K562 (cell line): ENCODE results near the gene CASP2. TPM values are rescaled to one million over a fixed set of nuclear protein-coding genes. Genes with fewer than 3 reads are reported as not detected.

Experiments used
- CBFA2T2 ChIP-seq: fragments of 450-650 bp; conservative IDR thresholded peaks from 2 replicates; pipeline ENCODE4 v1.6.1; 2017; ENCODE audit warnings: mild to moderate bottlenecking
- HDAC6 ChIP-seq: IDR thresholded peaks from 2 replicates; pipeline ENCODE4 v1.6.1; 2012; ENCODE audit warnings: low read depth, mild to moderate bottlenecking, control low read depth, inconsistent platforms, low read length, moderate library complexity
- ZNF134 ChIP-seq: fragments of 250-450 bp; sonication (Bioruptor Pico); conservative IDR thresholded peaks from 2 replicates; pipeline ENCODE4 v1.4.0; 2020
- ZNF3 ChIP-seq: fragments of 250-450 bp; sonication (Bioruptor Pico); IDR thresholded peaks from 2 replicates; pipeline ENCODE4 v1.5.0; 2021; ENCODE audit warnings: mild to moderate bottlenecking, moderate library complexity
- ZNF586 ChIP-seq: fragments of 450-650 bp; formaldehyde crosslinking; conservative IDR thresholded peaks from 2 replicates; pipeline ENCODE4 v1.4.0; 2020; ENCODE audit warnings: mild to moderate bottlenecking, moderate library complexity
- ZNF76 ChIP-seq: fragments of 250-450 bp; sonication (Bioruptor Pico); IDR thresholded peaks from 2 replicates; pipeline ENCODE4 v1.4.0; 2020; ENCODE audit warnings: mild to moderate bottlenecking, moderate library complexity, borderline replicate concordance
- ZNF830 ChIP-seq: fragments of 250-450 bp; sonication (Bioruptor Pico); IDR thresholded peaks from 2 replicates; pipeline ENCODE4 v1.5.0; 2021; ENCODE audit warnings: mild to moderate bottlenecking
- polyA plus RNA-seq, 8 experiments: library from polyadenylated mRNA; depleted of rRNA in 4 of 8; stranded (reverse) in 5 of 8; unstranded in 3 of 8; fragments of >200 nt; fragmentation: Nextera tagmentation in 2 of 8; fragmentation: Illumina TruSeq in 1 of 8; extraction: Ambion mirVana in 2 of 8; extraction: Trizol in 1 of 8; gene quantifications; 2 replicates each; pipeline versions ENCODE4 v1.2.1 to v1.2.3, GENCODE V29; 2011 to 2014; ENCODE audit warnings: inconsistent platforms in 1 of 8, missing spikeins in 1 of 8
- total RNA-seq, 7 experiments: library from RNA; depleted of rRNA in 6 of 7; stranded (reverse); fragments of >200 nt in 6 of 7; fragmentation: Illumina TruSeq in 2 of 7; extraction: Trizol in 2 of 7; gene quantifications; 2 replicates each; pipeline versions ENCODE4 v1.2.1 to v1.2.3, GENCODE V29; 2011 to 2021; ENCODE audit warnings: low replicate concordance in 1 of 7
- TF ChIP-seq, protein P1 (sequence below): fragments of 450-650 bp; IDR thresholded peaks from 2 replicates; pipeline ENCODE4 v1.6.1; 2017; ENCODE audit warnings: antibody characterized with exemption, mild to moderate bottlenecking
- TF ChIP-seq, protein P2 (sequence below): fragments of 450-650 bp; IDR thresholded peaks from 2 replicates; pipeline ENCODE4 v1.6.1; 2016; ENCODE audit warnings: mild to moderate bottlenecking
- TF ChIP-seq, protein P3 (sequence below): sonication (generic); formaldehyde crosslinking; IDR thresholded peaks from 2 replicates; pipeline ENCODE4 v1.8.1; 2023; ENCODE audit warnings: missing genetic modification reagents, mild to moderate bottlenecking, borderline replicate concordance
- TF ChIP-seq, protein P4 (sequence below), 2 experiments: IDR thresholded peaks in 1 of 2; conservative IDR thresholded peaks in 1 of 2; 2 replicates each; pipeline ENCODE4 v1.6.1; 2016; ENCODE audit warnings: low read depth in 2 of 2, mild to moderate bottlenecking in 1 of 2, missing compliant biosample characterization in 1 of 2, missing genetic modification characterization in 1 of 2, moderate library complexity in 1 of 2

Gene CASP2
- total and polyA plus RNA-seq, 9 of the 15 experiments (the other 6 are each of a cell fraction or from before 2014, with no cell fraction given): 18.8 to 64.9 (median 24.1) TPM

DNA sequence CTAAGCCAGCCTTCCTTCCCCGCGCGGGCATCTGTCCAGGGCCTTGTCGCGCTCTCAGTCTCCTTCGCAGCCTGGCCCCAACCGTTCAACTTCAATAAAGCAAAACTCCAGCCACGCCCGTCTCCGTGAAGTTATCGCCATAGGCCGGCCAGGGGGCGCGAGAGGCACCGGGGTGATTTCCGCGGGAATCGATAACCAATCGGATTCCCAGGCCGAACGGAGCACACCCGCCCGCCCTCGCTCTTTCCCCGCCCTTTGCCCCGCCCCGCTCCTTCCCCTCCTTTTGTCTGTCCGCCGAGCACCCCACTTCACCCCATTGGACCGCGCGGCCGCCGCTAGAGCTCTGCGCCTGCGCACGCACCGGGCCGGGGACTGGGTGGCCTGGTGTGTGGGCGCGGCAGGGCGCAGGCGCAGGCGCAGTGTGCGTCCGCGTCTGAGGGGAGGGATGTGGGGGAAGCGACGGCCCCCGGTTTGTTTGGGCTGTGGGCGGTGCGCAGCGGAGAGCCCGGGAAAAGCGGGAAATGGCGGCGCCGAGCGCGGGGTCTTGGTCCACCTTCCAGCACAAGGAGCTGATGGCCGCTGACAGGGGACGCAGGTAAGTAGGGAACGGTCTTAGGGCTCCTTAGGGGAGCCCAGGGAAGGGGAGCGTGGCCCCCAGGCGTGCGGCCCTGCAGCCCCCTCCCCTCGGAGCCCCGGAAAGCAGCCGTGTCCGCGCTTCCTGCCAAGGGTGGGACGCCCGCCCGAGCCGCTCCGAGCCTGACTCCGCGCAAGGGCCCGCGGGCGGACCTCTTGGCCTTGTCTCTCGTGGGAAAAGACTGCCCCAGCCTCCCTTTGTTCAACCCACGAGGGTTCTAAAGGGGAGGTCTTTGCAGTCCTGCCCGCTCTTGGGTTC is at the start of gene CASP2 (continued):
- TF ChIP-seq, protein P1, sequence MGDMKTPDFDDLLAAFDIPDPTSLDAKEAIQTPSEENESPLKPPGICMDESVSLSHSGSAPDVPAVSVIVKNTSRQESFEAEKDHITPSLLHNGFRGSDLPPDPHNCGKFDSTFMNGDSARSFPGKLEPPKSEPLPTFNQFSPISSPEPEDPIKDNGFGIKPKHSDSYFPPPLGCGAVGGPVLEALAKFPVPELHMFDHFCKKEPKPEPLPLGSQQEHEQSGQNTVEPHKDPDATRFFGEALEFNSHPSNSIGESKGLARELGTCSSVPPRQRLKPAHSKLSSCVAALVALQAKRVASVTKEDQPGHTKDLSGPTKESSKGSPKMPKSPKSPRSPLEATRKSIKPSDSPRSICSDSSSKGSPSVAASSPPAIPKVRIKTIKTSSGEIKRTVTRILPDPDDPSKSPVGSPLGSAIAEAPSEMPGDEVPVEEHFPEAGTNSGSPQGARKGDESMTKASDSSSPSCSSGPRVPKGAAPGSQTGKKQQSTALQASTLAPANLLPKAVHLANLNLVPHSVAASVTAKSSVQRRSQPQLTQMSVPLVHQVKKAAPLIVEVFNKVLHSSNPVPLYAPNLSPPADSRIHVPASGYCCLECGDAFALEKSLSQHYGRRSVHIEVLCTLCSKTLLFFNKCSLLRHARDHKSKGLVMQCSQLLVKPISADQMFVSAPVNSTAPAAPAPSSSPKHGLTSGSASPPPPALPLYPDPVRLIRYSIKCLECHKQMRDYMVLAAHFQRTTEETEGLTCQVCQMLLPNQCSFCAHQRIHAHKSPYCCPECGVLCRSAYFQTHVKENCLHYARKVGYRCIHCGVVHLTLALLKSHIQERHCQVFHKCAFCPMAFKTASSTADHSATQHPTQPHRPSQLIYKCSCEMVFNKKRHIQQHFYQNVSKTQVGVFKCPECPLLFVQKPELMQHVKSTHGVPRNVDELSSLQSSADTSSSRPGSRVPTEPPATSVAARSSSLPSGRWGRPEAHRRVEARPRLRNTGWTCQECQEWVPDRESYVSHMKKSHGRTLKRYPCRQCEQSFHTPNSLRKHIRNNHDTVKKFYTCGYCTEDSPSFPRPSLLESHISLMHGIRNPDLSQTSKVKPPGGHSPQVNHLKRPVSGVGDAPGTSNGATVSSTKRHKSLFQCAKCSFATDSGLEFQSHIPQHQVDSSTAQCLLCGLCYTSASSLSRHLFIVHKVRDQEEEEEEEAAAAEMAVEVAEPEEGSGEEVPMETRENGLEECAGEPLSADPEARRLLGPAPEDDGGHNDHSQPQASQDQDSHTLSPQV: peak; percentile 98
- TF ChIP-seq HDAC6: no peak
- TF ChIP-seq, protein P2, sequence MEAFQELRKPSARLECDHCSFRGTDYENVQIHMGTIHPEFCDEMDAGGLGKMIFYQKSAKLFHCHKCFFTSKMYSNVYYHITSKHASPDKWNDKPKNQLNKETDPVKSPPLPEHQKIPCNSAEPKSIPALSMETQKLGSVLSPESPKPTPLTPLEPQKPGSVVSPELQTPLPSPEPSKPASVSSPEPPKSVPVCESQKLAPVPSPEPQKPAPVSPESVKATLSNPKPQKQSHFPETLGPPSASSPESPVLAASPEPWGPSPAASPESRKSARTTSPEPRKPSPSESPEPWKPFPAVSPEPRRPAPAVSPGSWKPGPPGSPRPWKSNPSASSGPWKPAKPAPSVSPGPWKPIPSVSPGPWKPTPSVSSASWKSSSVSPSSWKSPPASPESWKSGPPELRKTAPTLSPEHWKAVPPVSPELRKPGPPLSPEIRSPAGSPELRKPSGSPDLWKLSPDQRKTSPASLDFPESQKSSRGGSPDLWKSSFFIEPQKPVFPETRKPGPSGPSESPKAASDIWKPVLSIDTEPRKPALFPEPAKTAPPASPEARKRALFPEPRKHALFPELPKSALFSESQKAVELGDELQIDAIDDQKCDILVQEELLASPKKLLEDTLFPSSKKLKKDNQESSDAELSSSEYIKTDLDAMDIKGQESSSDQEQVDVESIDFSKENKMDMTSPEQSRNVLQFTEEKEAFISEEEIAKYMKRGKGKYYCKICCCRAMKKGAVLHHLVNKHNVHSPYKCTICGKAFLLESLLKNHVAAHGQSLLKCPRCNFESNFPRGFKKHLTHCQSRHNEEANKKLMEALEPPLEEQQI: peak; percentile 5; the same call in 1 of the 2 replicates
- 0 out of 2 replicates have a peak, but pooled peaks have one; percentile 45 for TF ChIP-seq ZNF830 (CRISPR knock-in tag)
- TF ChIP-seq ZNF586 (CRISPR knock-in tag): no peak
- TF ChIP-seq, protein P3, sequence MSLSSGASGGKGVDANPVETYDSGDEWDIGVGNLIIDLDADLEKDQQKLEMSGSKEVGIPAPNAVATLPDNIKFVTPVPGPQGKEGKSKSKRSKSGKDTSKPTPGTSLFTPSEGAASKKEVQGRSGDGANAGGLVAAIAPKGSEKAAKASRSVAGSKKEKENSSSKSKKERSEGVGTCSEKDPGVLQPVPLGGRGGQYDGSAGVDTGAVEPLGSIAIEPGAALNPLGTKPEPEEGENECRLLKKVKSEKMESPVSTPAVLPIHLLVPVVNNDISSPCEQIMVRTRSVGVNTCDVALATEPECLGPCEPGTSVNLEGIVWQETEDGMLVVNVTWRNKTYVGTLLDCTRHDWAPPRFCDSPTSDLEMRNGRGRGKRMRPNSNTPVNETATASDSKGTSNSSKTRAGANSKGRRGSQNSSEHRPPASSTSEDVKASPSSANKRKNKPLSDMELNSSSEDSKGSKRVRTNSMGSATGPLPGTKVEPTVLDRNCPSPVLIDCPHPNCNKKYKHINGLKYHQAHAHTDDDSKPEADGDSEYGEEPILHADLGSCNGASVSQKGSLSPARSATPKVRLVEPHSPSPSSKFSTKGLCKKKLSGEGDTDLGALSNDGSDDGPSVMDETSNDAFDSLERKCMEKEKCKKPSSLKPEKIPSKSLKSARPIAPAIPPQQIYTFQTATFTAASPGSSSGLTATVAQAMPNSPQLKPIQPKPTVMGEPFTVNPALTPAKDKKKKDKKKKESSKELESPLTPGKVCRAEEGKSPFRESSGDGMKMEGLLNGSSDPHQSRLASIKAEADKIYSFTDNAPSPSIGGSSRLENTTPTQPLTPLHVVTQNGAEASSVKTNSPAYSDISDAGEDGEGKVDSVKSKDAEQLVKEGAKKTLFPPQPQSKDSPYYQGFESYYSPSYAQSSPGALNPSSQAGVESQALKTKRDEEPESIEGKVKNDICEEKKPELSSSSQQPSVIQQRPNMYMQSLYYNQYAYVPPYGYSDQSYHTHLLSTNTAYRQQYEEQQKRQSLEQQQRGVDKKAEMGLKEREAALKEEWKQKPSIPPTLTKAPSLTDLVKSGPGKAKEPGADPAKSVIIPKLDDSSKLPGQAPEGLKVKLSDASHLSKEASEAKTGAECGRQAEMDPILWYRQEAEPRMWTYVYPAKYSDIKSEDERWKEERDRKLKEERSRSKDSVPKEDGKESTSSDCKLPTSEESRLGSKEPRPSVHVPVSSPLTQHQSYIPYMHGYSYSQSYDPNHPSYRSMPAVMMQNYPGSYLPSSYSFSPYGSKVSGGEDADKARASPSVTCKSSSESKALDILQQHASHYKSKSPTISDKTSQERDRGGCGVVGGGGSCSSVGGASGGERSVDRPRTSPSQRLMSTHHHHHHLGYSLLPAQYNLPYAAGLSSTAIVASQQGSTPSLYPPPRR (CRISPR knock-in tag): peak; percentile 81
- TF ChIP-seq ZNF76: 0 out of 2 replicates have a peak, but pooled peaks have one; percentile 70
- no peak for TF ChIP-seq CBFA2T2
- no peak for TF ChIP-seq ZNF3 (CRISPR knock-in tag)
- TF ChIP-seq ZNF134 (CRISPR knock-in tag): peak; percentile 57; the same call in 1 of the 2 replicates
- TF ChIP-seq, protein P4, sequence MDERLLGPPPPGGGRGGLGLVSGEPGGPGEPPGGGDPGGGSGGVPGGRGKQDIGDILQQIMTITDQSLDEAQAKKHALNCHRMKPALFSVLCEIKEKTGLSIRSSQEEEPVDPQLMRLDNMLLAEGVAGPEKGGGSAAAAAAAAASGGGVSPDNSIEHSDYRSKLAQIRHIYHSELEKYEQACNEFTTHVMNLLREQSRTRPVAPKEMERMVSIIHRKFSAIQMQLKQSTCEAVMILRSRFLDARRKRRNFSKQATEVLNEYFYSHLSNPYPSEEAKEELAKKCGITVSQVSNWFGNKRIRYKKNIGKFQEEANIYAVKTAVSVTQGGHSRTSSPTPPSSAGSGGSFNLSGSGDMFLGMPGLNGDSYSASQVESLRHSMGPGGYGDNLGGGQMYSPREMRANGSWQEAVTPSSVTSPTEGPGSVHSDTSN (CRISPR knock-in tag; IDR thresholded peaks at IDR 0.05; ENCODE audit: low read depth): no peak
- TF ChIP-seq, protein P4 (tag; conservative IDR thresholded peaks at IDR 0.05; ENCODE audit: low read depth): no peak
